Muscle layer of duodenum (tissue), 2 donors: Measurements from ENCODE around the gene C1QC.
"Not testable (repeated sequence)": the region's sequence is repeated elsewhere in the genome, so short reads cannot be mapped to it uniquely, and the experiment has no call there.

Source experiments
- H3K27ac ChIP-seq: one replicate; pipeline ENCODE4 v1.7.0; 2013; ENCODE audit warnings: mild to moderate bottlenecking, low read length
- H3K27me3 ChIP-seq: one replicate; pipeline ENCODE4 v1.7.0; 2013; ENCODE audit warnings: low read depth, mild to moderate bottlenecking, control low read depth, low read length
- H3K36me3 ChIP-seq, 2 donors: one replicate each; pipeline ENCODE4 v1.7.0; 2013; ENCODE audit warnings: low read length in 2 of 2, control low read depth in 1 of 2, mild to moderate bottlenecking in 1 of 2; ENCODE audit not compliant: insufficient read depth in 2 of 2, control insufficient read depth in 1 of 2
- H3K4me1 ChIP-seq, 2 donors: one replicate each; pipeline ENCODE4 v1.7.0; 2013; ENCODE audit warnings: low read length in 2 of 2, mild to moderate bottlenecking in 2 of 2, control low read depth in 1 of 2, moderate library complexity in 1 of 2; ENCODE audit not compliant: insufficient read depth in 2 of 2, control insufficient read depth in 1 of 2
- H3K4me3 ChIP-seq, 2 donors: one replicate each; pipeline ENCODE4 v1.7.0; 2013; ENCODE audit warnings: low read length in 2 of 2, low read depth in 1 of 2, mild to moderate bottlenecking in 1 of 2
- H3K9me3 ChIP-seq, 2 donors: one replicate each; pipeline ENCODE4 v1.7.0; 2013; ENCODE audit warnings: low read length in 2 of 2, control low read depth in 1 of 2, mild to moderate bottlenecking in 1 of 2; ENCODE audit not compliant: control insufficient read depth in 1 of 2
- donor health status: healthy.

The C1QC gene

DNA sequence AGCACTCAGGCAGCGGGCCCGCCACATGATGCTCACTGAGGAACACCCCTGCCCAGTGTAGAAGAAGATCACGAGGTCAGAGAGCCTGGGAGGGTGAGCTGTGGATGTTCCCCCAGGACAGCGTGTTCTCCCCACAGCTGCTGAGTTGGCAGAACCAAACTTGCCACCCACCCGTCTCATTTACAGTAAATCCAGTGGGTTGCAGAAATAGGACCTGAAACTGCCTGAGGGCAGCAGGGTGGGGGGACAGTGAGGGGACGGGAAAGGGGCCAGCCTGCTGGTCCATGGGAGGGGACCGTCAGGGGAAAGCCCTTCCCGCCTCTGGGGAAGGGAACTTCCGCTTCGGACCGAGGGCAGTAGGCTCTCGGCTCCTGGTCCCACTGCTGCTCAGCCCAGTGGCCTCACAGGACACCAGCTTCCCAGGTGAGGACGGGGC is 9.5 kb downstream of the C1QC start, which contains the start of gene C1QB:
Gene C1QB (plus strand): TSS at position 356 of the 436 bp plus-strand sequence. CDS start 6,227 bp downstream, outside the sequence.
- Histone ChIP-seq H3K27me3 (peaks cover 3% of the 10 kb centered on the region), H3K27ac (no peak within 1 kb of the TSS), H3K4me3 (peak within 1 kb of the TSS; percentile 23 to 44)

DNA sequence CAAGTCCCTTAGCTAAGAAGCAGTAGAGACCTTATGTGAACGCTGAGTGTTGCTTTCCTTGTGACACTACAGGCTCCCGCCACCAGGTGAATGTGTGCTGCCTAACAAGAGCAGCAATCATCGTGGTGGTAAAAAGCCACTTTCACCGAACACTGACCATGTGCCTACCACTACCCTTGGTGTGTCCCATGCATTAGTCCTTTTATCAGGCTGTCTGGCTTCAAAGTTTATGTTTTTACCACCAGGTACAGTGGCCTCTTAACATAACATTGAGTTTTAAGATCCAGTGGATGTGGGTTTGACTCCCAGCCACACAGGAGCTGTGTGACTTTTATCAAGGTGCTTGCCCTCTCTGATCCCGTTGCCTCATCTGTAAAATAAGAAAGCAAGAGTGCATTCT is 11.3 kb downstream of the C1QC start:
- Histone ChIP-seq H3K9me3 (no peaks in the 10 kb centered on the region), H3K27me3 (peaks cover 3% of the 10 kb centered on the region), H3K36me3 (no peaks in the 10 kb centered on the region), H3K27ac (no peak overlapping the region), H3K4me1 (no peaks in the 10 kb centered on the region), H3K4me3 (peak overlapping the region; percentile 23 to 45)

More for the DNA sequence above, 9.5 kb downstream of the C1QC start, which contains the start of gene C1QB:
- no peaks in the 10 kb centered on the region for H3K9me3 ChIP-seq
- H3K36me3 ChIP-seq, result no peaks in the 10 kb centered on the region
- no peaks in the 10 kb centered on the region for H3K4me1 ChIP-seq

DNA sequence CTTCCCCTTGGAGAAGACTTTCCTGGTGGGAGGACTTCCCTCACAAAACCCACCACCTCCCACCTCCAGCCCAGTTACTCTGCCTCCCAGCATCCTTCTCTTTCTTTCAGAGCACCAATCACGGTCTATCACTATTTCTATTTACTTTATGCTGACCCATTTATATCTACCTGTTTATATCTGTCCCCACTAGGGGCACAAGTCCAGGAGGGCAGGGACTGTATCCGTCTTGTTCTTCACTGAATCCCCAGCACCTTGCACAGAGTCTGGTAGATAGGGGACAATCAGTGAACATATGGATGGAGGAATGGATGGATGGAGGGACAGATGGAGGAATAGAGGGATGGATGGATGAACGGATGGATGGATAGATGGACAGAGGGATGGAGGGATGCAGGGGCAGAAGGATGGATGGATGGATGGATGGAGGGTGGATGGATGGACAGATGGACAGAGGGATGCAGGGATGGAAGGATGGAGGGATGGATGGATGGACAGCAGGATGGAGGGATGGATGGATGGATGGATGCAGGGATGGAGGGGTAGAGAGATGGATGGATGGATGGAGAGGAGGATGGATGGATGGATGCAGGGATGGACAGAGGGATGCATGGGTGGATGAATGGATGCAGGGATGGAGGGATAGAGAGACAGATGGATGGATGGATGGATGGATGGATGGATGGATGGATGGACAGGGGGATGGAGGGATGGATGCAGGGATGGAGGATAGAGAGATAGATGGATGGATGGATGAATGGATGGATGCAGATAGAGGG is 15.1 kb downstream of the C1QC start:
- H3K27ac ChIP-seq, result no peak overlapping the region
- H3K36me3 ChIP-seq, result no peaks in the 10 kb centered on the region
- H3K9me3 ChIP-seq, result no peaks in the 10 kb centered on the region
- no peaks in the 10 kb centered on the region for H3K4me1 ChIP-seq
- H3K4me3 ChIP-seq, result no peak overlapping the region
- peaks cover 3% of the 10 kb centered on the region for H3K27me3 ChIP-seq

DNA sequence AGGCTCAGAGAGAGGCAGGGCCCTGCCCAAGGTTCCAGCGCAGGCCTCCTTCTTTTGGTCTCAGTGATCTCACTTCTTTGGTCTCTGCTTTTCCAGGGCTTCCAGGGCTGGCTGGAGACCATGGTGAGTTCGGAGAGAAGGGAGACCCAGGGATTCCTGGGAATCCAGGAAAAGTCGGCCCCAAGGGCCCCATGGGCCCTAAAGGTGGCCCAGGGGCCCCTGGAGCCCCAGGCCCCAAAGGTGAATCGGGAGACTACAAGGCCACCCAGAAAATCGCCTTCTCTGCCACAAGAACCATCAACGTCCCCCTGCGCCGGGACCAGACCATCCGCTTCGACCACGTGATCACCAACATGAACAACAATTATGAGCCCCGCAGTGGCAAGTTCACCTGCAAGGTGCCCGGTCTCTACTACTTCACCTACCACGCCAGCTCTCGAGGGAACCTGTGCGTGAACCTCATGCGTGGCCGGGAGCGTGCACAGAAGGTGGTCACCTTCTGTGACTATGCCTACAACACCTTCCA is 17.3 kb downstream of the C1QC start:
- no peak overlapping the region for H3K4me3 ChIP-seq

DNA sequence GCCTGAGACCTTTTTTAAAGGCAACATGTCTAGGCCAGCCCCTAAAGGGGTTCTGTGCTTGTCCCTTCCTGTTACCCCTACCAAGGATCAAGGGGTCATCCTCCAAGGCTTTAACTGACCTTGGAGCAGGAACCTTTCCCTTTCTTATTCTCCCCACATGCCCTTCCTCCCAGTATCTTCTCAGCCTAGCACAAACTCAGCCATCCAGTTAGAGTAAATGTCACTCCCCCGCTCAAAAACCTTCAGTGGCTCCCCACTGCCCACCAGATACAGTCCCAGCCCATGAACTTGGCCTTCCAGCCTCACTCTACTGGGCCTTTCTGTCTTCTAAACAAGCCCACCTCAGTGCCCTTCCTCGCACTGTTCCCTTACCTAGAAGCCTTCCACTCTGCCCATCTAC is 18.4 kb downstream of the C1QC start:
- H3K27ac ChIP-seq, result no peak overlapping the region
- H3K36me3 ChIP-seq, result no peaks in the 10 kb centered on the region
- H3K4me1 ChIP-seq, result no peaks in the 10 kb centered on the region
- no peaks in the 10 kb centered on the region for H3K9me3 ChIP-seq
- no peak overlapping the region for H3K4me3 ChIP-seq
- no peaks in the 10 kb centered on the region for H3K27me3 ChIP-seq

More for the DNA sequence above, 17.3 kb downstream of the C1QC start:
- Histone ChIP-seq H3K9me3 (no peaks in the 10 kb centered on the region), H3K36me3 (no peaks in the 10 kb centered on the region), H3K4me1 (no peaks in the 10 kb centered on the region), H3K27me3 (peaks cover 3% of the 10 kb centered on the region), H3K27ac (no peak overlapping the region)

DNA sequence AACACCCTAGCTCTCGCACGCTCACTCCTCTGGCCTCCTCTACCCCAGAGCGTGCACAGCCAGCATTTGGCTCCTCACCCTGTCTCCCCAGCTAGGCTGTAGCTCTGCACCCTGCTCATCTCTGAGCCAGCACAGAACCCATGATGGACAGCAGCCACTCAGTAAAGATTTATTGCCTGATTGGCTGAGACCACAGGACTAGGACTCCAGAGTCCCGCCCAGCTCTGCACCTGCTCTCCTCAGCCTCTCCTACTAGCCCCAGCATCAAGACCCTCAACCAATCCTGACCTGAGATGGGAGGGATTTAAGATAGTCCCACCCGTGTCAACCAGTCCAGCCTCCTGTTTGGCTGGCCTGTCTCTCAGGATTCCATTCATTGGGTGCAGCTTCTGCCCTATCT is 18.9 kb downstream of the C1QC start:
- Histone ChIP-seq H3K36me3 (no peaks in the 10 kb centered on the region), H3K9me3 (no peaks in the 10 kb centered on the region)

DNA sequence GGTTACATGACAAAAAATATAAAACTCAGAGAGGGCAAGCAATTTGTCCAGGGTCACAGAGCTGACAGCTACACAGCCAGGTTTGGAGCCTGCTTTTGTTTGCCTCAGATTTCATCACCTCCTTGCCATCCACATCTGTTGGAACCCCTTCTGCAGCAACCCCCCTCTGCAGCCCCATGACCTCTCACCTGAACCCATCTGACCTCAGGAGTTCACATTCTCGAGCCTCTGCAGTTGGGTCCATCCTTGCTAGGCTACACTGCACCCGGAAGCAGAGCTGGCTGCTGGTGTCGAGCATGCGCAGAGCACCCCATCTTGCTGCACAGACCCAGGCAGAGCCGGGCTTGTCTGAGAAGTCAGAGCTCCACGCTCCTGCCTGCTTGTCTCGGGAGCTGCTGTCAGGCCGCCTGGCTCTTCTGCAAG is 19.6 kb downstream of the C1QC start:
- no peaks in the 10 kb centered on the region for H3K9me3 ChIP-seq
- no peaks in the 10 kb centered on the region for H3K4me1 ChIP-seq
- H3K36me3 ChIP-seq, result no peaks in the 10 kb centered on the region
- H3K27ac ChIP-seq, result no peak overlapping the region
- H3K4me3 ChIP-seq, result no peak overlapping the region
- H3K27me3 ChIP-seq, result no peaks in the 10 kb centered on the region

More for the DNA sequence above, 18.9 kb downstream of the C1QC start:
- Histone ChIP-seq H3K4me1 (no peaks in the 10 kb centered on the region), H3K27ac (no peak overlapping the region), H3K4me3 (no peak overlapping the region), H3K27me3 (no peaks in the 10 kb centered on the region)

DNA sequence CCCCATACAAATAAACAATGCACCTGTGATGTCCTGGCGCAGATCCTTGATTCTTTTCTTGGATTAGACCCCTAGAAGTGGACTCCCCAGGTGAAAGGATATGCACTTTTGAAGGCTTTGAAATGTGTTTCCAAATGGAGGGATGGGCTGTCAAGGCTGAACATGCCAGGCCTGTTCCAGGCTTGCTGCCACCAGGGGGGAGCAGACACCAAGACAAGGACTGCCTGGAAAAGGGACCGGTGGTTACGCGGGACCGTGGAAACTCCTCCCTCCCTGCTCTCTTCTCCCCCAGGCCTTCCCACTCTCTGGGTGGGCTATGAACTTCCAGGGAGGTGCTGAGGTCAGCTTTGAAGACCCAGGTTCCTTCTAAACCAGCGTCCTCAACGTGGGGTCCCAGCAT is 22.3 kb downstream of the C1QC start:
- Histone ChIP-seq H3K4me3 (no peak overlapping the region), H3K36me3 (no peaks in the 10 kb centered on the region), H3K4me1 (no peaks in the 10 kb centered on the region), H3K27me3 (no peaks in the 10 kb centered on the region), H3K9me3 (no peaks in the 10 kb centered on the region), H3K27ac (no peak overlapping the region)

DNA sequence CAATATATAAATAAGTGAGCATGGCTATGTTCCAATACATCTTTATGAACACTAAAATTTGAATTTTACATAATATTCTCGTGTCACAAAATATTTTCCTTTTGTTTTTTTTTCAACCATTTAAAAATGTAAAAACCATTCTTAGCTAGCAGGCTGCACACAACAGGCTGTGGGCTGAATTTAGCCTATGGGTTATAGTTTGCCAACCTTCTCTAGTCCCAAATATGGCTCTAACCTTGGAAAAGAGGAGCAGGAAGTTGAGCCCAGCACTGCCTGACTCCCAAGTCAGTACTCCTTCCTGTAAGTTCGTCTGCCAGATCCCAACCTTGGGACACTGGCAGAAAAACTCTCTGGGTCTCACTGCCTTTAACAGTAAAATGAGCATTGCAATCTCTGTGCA is 23.0 kb downstream of the C1QC start:
- Histone ChIP-seq H3K4me1 (no peaks in the 10 kb centered on the region), H3K27me3 (no peaks in the 10 kb centered on the region), H3K27ac (no peak overlapping the region), H3K36me3 (no peaks in the 10 kb centered on the region), H3K4me3 (no peak overlapping the region), H3K9me3 (no peaks in the 10 kb centered on the region)

DNA sequence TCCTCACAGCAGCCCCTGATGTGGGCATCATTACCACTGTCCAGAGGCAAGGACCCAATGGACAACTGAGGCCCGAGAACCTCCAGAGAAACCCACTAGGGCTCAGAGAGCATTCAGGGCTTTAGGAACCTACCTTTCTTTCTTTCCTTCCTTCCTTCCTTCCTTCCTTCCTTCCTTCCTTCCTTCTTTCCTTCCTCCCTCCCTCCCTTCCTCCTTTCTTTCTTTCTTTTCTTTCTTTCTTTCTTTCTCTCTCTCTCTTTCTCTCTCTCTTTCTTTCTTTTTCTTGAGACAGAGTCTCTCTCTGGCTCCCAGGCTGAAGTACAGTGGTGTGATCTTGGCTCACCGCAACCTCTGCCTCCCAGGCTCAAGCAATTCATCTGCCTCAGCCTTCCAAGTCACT is 25.4 kb downstream of the C1QC start:
- not testable (repeated sequence) for H3K27me3 ChIP-seq, H3K4me1 ChIP-seq, H3K27ac ChIP-seq, H3K4me3 ChIP-seq, H3K36me3 ChIP-seq, H3K9me3 ChIP-seq

DNA sequence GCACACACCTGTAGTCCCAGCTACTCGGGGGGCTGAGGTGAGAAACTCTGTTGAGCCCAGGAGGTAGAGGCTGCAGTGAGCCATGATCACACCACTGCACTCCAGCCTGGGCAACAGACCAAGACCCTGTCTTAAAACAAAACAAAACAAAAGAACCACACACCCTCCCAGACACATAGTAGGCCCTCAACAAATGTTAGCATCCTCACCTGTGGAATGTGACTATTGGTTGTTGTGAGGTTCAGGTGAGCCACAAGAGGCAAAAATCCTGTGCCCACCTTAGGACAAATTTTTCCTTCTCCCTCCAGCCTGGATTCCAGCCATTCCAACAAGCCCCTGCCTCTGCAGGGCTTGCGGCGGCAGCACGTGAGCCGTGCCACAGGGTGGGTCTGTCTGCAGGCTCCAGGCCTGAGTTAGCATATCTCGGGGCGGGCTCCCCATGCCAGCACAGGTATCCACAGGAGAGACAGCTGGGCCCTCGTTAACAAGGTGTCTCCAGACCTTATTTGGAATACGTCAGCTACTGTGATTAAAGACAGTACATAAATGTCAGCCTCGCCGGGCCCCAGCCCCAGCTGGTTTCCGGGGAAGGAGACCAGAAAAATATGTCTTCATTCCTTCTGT is 27.0 kb downstream of the C1QC start:
- Histone ChIP-seq H3K36me3 (no peaks in the 10 kb centered on the region), H3K27ac (no peak overlapping the region), H3K27me3 (peaks cover 5% of the 10 kb centered on the region), H3K4me1 (no peaks in the 10 kb centered on the region), H3K9me3 (no peaks in the 10 kb centered on the region), H3K4me3 (no peak overlapping the region)
